GM12872 (cell line): Measurements from ENCODE around the gene ZCCHC24.
A peak's percentile ranks its signal among the peaks of the same experiment; 100 is the strongest.

ENCODE experiments used
- TF ChIP-seq, protein P1 (sequence below): IDR thresholded peaks from 3 replicates; pipeline ENCODE4 v1.5.1; 2011; ENCODE audit warnings: low read depth, mild to moderate bottlenecking, low read length, moderate library complexity; ENCODE audit not compliant: insufficient read depth

Gene ZCCHC24

GRCh38 chr10:79402951-79403350 lies 42.5 kb downstream of the ZCCHC24 start:
- TF ChIP-seq, protein P1, sequence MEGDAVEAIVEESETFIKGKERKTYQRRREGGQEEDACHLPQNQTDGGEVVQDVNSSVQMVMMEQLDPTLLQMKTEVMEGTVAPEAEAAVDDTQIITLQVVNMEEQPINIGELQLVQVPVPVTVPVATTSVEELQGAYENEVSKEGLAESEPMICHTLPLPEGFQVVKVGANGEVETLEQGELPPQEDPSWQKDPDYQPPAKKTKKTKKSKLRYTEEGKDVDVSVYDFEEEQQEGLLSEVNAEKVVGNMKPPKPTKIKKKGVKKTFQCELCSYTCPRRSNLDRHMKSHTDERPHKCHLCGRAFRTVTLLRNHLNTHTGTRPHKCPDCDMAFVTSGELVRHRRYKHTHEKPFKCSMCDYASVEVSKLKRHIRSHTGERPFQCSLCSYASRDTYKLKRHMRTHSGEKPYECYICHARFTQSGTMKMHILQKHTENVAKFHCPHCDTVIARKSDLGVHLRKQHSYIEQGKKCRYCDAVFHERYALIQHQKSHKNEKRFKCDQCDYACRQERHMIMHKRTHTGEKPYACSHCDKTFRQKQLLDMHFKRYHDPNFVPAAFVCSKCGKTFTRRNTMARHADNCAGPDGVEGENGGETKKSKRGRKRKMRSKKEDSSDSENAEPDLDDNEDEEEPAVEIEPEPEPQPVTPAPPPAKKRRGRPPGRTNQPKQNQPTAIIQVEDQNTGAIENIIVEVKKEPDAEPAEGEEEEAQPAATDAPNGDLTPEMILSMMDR, result no peak

DNA sequence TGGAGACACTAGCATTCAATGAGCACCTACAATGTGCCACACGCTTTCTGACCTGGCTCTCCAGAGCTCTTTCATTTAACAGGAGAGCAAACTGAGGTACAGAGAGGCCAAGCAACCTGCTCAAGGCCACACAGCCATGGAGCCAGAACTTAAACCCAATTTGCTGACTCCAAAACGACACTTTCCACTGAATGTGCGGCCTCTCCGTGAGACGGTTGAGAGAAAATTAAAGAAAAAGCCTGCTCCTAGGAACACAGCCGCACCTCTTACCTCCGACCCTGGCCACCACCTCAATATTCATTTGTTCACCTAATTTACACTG lies 42.8 kb downstream of the ZCCHC24 start:
- TF ChIP-seq, protein P1, result no peak

DNA sequence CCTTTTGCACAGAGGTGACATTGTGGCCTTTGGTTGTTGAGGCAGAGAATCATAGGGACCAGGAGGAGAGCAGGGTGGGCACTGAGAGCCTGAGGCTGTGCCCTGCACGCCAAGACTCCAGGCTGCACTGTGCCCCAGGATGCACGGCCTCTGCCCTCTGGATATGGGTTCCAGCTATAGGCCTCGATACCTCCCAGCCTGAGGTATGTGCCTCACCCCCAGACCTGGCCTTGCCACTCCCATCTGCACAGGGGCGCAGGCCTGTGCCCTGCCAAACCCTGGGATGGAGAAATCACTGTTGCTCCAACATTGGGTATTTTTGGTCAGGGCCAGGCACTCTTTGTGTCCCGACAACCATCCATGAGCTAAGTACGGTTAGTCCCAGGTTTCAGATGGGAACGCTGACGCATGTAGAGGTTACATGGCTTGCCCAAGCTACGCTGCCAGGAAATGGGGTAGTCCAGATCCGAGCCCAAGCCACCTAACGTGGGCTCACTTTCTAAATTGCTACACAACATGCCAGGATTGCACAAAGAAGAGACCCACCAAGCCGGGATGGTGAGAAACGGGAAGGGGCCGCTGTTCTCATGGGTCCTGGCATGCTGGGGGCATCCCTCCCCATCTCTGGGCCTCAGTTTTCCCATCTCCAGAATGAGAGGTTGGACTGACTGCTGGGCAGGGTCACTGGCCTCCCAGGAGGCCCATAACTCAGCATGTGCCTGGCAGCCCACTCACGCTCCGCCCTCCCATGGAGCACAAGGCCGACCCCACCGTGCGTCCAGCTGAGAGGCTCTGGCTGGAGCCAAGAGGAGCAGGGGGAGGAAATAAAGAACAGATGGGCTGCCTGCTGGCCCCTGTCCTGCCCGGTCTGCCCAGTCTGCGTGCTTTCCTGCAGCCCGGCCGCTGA lies 44.2 kb downstream of the ZCCHC24 start:
- TF ChIP-seq, protein P1, result no peak

DNA sequence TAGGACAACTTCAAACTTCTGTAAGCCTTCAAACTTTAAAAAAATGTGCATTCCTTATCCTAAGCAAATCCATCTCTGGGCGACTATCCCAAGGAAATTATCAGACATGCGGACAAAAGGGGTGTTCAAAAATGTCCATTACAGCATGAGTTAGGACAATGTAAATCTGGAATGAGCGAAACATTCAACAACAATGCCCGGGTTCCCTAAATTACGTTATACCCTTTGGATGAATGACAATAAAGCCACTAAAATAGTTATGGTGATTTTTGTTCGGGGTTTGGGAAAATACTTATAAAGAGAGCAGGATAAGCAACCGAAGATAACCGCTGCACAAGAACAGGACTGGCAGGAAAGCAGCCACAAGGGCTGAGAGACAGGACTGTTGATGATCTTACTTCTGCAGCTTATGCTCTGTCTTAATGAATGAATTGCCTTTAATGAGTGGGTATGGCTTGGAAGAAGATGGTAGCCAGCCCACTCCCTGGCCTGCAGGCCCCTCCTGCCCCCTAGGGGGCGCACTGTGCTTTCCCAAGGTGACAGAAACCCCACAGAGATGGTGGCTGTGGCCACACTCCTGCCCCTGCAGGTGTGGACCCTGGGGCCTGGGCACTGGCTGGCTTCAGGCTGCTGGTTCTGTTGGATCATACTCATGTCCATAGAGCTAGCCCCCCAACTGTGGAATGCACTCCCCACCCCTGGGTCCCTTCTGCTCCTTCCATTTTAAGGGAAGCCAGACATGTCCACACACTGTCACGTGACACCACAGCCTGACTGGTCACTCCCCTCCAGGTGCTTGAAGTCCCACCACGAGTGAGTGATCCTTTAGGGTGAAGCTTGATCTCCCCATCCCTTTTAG lies 45.0 kb downstream of the ZCCHC24 start:
- TF ChIP-seq, protein P1, result peak; percentile 95

- TF ChIP-seq, protein P1, result no peak
Measured at GRCh38 chr10:79399223-79399831, 46.1 kb downstream of the ZCCHC24 start.

GRCh38 chr10:79398642-79399041 lies 46.8 kb downstream of the ZCCHC24 start:
- TF ChIP-seq, protein P1, result no peak
